Progenitor cell of endocrine pancreas (in vitro differentiated cells): ENCODE measurements around the gene CD82. TPM values are rescaled to one million over a fixed set of nuclear protein-coding genes. Genes with fewer than 3 reads are reported as not detected.

Source experiments
- DNase-seq: peaks from one replicate; pipeline ENCODE4 v3.0.0; 2021; ENCODE audit warnings: low spot score; ENCODE audit not compliant: unreplicated experiment
- H3K27ac Mint-ChIP-seq: 2 replicates; pipeline ENCODE4 v1.8.0; 2021; ENCODE audit warnings: mild to moderate bottlenecking, moderate library complexity, mixed read lengths
- H3K27me3 Mint-ChIP-seq: 2 replicates; pipeline ENCODE4 v1.8.0; 2021; ENCODE audit warnings: mixed read lengths
- H3K36me3 Mint-ChIP-seq: 2 replicates; pipeline ENCODE4 v1.8.0; 2022; ENCODE audit warnings: mixed read lengths; ENCODE audit not compliant: insufficient read depth
- H3K4me1 Mint-ChIP-seq: 2 replicates; pipeline ENCODE4 v1.8.0; 2021; ENCODE audit warnings: low read depth, mixed read lengths
- H3K4me3 Mint-ChIP-seq: 2 replicates; pipeline ENCODE4 v1.8.0; 2021; ENCODE audit warnings: low read depth, mild to moderate bottlenecking, moderate library complexity, mixed read lengths
- H3K9me3 Mint-ChIP-seq: 2 replicates; pipeline ENCODE4 v1.8.0; 2021; ENCODE audit warnings: low read depth, mixed read lengths
- total RNA-seq: library from RNA; stranded (reverse); gene quantifications from 2 replicates; pipeline ENCODE4 v1.2.1, GENCODE V29; 2021
- TF ChIP-seq, protein P1 (sequence below): fragments of 200-600 bp; sonication (generic); IDR thresholded peaks from one replicate; pipeline ENCODE4 v1.5.0; 2021; ENCODE audit warnings: antibody characterized with exemption, mild to moderate bottlenecking; ENCODE audit not compliant: unreplicated experiment

CD82 gene
- total RNA-seq, 1 donor from 2014 or later, result 9.3 TPM

DNA sequence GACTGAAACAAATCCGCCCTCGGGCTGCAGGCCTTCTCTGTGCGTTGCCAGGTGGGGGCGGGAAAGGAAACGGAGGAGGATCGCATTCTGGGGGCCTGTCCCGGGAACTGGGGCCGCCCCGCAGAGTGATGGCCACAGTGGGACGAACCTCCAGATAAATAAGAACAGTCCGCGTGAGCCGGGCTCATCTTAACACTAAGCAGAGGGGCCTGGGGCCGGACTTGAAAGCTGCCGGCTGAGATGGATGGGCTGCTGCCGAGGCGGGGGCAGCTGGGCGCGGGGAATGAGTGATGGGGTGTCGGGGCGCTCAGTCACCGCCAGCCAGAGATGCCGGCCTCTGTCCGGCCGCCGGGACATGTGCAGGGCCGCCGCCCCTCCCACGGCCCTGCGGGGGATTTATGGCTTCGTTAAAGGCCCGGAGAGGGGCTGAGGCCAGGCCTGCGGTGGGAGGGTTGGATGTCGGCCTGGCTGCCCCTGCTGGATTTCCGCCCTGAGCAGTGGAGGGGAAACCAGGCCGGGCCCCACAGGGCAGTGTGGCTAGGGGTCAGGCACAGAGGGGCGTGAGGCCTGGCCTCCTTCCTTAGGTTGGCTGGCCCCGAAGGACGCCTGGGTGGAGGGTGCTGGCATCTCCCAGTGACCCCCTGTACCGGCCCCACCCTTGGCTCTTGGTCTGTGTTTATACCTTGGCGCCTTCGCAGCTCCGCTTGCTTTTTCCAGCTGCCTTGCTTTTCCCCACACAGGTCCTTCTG lies 45.3 kb upstream of the CD82 start:
- no peak overlapping the region for H3K4me3 Mint-ChIP-seq
- H3K27ac Mint-ChIP-seq, result no peak overlapping the region

DNA sequence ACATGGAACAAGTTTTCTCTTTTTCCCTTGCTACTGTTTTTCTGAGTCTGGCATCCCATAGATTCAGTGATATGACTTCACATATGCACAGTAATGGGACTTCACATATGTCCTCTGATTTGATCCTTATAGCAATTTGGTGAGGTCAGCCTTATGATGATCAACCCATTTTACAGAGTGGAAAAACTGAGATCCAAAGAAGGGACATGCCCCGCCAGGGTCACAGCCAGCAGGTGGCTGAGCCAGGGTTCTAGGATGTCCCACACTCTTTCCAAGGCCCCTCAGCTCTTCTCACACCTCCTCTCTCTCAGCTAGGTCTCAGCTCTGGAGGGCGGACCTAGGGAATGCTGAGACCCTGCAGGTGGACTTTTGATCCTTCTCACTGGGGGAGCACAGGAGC lies 44.3 kb upstream of the CD82 start:
- no peak for DNase-seq
- H3K4me1 Mint-ChIP-seq, result no peaks in the 10 kb centered on the region
- H3K4me3 Mint-ChIP-seq, result no peak overlapping the region
- peaks cover 28% of the 10 kb centered on the region for H3K27me3 Mint-ChIP-seq
- no peaks in the 10 kb centered on the region for H3K9me3 Mint-ChIP-seq
- no peaks in the 10 kb centered on the region for H3K36me3 Mint-ChIP-seq
- TF ChIP-seq, protein P1, sequence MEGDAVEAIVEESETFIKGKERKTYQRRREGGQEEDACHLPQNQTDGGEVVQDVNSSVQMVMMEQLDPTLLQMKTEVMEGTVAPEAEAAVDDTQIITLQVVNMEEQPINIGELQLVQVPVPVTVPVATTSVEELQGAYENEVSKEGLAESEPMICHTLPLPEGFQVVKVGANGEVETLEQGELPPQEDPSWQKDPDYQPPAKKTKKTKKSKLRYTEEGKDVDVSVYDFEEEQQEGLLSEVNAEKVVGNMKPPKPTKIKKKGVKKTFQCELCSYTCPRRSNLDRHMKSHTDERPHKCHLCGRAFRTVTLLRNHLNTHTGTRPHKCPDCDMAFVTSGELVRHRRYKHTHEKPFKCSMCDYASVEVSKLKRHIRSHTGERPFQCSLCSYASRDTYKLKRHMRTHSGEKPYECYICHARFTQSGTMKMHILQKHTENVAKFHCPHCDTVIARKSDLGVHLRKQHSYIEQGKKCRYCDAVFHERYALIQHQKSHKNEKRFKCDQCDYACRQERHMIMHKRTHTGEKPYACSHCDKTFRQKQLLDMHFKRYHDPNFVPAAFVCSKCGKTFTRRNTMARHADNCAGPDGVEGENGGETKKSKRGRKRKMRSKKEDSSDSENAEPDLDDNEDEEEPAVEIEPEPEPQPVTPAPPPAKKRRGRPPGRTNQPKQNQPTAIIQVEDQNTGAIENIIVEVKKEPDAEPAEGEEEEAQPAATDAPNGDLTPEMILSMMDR, result no peak
- H3K27ac Mint-ChIP-seq, result no peak overlapping the region

More for the DNA sequence above, 45.3 kb upstream of the CD82 start:
- DNase-seq, result no peak
- no peaks in the 10 kb centered on the region for H3K4me1 Mint-ChIP-seq
- H3K36me3 Mint-ChIP-seq, result no peaks in the 10 kb centered on the region
- H3K27me3 Mint-ChIP-seq, result peaks cover 23% of the 10 kb centered on the region
- TF ChIP-seq, protein P1, result no peak
- H3K9me3 Mint-ChIP-seq, result no peaks in the 10 kb centered on the region

DNA sequence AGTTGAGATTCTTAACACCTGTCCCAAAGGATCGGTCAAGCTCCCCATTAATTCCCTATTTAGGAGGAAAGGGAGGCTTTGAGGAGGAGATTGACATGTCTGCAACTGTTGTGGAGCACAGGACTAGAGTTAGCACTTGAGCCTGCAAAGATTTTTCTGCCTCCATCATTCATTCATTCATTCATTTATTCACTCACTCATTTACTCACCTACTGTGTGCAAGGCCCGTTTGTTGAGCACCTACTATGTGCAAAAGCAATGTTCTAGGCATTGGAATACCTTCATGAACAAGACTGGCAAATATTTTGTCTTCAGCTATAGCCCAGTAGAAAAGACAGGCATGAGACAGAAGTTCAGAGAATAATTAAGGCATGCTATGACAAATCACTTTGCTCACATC lies 43.2 kb upstream of the CD82 start:
- H3K27ac Mint-ChIP-seq, result no peak overlapping the region
- no peaks in the 10 kb centered on the region for H3K36me3 Mint-ChIP-seq
- H3K27me3 Mint-ChIP-seq, result peaks cover 32% of the 10 kb centered on the region
- H3K4me3 Mint-ChIP-seq, result no peak overlapping the region
- no peak for DNase-seq
- H3K9me3 Mint-ChIP-seq, result no peaks in the 10 kb centered on the region
- TF ChIP-seq, protein P1, result no peak
- no peaks in the 10 kb centered on the region for H3K4me1 Mint-ChIP-seq

DNA sequence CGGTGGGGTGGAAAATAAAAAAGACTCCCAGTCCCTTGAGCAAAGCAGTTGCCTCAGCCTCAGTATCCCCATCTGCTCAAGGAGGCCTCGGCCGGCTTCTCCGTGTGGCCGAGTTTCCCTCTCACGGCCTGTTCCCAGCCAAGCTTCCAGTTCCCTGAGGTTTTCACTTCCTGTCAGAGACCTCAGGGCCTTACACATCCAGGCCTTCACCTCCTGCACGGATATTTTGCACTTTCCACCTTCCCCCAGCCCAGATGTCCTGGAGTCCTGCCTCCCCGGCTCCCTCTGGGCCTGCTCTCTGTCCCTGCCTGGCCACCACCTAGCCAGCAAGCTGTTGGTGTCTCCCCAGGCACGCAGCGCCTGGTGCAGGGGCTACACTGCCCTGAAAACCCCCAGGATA lies 41.1 kb upstream of the CD82 start:
- Mint-ChIP-seq H3K36me3 (no peaks in the 10 kb centered on the region), H3K4me3 (no peak overlapping the region), H3K27me3 (peaks cover 41% of the 10 kb centered on the region), H3K9me3 (no peaks in the 10 kb centered on the region), H3K27ac (no peak overlapping the region), H3K4me1 (no peaks in the 10 kb centered on the region)
- TF ChIP-seq, protein P1, result no peak
- no peak for DNase-seq

DNA sequence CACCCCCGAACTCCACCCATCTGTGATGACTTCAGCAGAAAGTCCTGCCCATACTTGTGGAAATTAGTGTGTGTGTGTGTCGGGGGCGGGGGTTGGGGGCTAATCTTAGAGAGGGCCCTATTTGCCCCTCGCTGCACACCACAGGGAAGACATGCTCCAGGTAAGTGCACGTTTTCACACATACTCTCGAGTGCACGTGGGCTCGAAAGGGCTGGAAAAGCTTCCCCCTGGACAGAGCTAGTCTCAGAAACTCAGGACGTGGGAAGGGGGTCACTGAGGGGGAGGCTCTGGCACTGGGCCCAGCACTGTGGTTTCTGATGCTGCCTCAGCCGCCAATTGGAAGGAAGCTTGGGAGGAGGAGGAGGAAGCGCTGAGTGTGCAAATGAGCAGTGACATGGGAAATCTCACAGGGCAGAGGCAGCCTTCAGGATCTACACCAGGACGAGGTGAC lies 40.7 kb upstream of the CD82 start:
- no peak overlapping the region for H3K27ac Mint-ChIP-seq
- DNase-seq, result no peak
- H3K36me3 Mint-ChIP-seq, result no peaks in the 10 kb centered on the region
- no peaks in the 10 kb centered on the region for H3K9me3 Mint-ChIP-seq
- TF ChIP-seq, protein P1, result no peak
- no peaks in the 10 kb centered on the region for H3K4me1 Mint-ChIP-seq
- H3K27me3 Mint-ChIP-seq, result peaks cover 37% of the 10 kb centered on the region
- no peak overlapping the region for H3K4me3 Mint-ChIP-seq
